HepG2 (cell line): ENCODE measurements around the gene NUDT21.

Experiments
- BORCS8-MEF2B ChIP-seq: sonication (generic); formaldehyde crosslinking; IDR thresholded peaks from 2 replicates; pipeline ENCODE4 v1.8.0; 2022; ENCODE audit warnings: mild to moderate bottlenecking, missing genetic modification reagents
- EP300 ChIP-seq, 3 experiments: sonication (generic) in 1 of 3; formaldehyde crosslinking in 1 of 3; IDR thresholded peaks; 2 replicates each; pipeline versions ENCODE4 v1.5.1 to v1.6.1; 2011 to 2020; ENCODE audit warnings: low read depth in 2 of 3, low read length in 2 of 3, borderline replicate concordance in 1 of 3, improper control_type of control experiment in 1 of 3, mild to moderate bottlenecking in 1 of 3, missing genetic modification reagents in 1 of 3, moderate library complexity in 1 of 3
- HMGA1 ChIP-seq: sonication (generic); formaldehyde crosslinking; conservative IDR thresholded peaks from 2 replicates; pipeline ENCODE4 v1.4.0; 2020; ENCODE audit warnings: missing genetic modification reagents
- KDM5A ChIP-seq: fragments of 200-600 bp; sonication (generic); IDR thresholded peaks from 2 replicates; pipeline ENCODE4 v1.7.0; 2018; ENCODE audit warnings: antibody characterized with exemption, mild to moderate bottlenecking, low read length, borderline replicate concordance
- KLF13 ChIP-seq: sonication (generic); formaldehyde crosslinking; IDR thresholded peaks from 2 replicates; pipeline ENCODE4 v1.4.0; 2020; ENCODE audit warnings: mild to moderate bottlenecking, missing genetic modification reagents
- NR2F2 ChIP-seq: IDR thresholded peaks from 2 replicates; pipeline ENCODE4 v1.6.1; 2012; ENCODE audit warnings: low read depth, inconsistent platforms, borderline replicate concordance
- POLR2A ChIP-seq, 2 experiments: IDR thresholded peaks; 2 replicates each; pipeline ENCODE4 v1.6.1; 2011; ENCODE audit warnings: low read depth in 2 of 2, low read length in 2 of 2, mild to moderate bottlenecking in 1 of 2, moderate library complexity in 1 of 2; ENCODE audit not compliant: insufficient read depth in 1 of 2
- TP53 ChIP-seq: sonication (generic); formaldehyde crosslinking; conservative IDR thresholded peaks from 2 replicates; pipeline ENCODE4 v1.4.0; 2020; ENCODE audit warnings: missing genetic modification reagents
- ZBTB25 ChIP-seq: IDR thresholded peaks from 2 replicates; pipeline ENCODE4 v1.6.1; 2018; ENCODE audit warnings: missing genetic modification reagents
- TF ChIP-seq, protein P1 (sequence below): fragments of 450-650 bp; IDR thresholded peaks from 2 replicates; pipeline ENCODE4 v1.6.1; 2017
- TF ChIP-seq, protein P2 (sequence below): sonication (generic); formaldehyde crosslinking; IDR thresholded peaks from 2 replicates; pipeline ENCODE4 v1.5.0; 2020; ENCODE audit warnings: mild to moderate bottlenecking, missing genetic modification reagents, moderate library complexity

DNA sequence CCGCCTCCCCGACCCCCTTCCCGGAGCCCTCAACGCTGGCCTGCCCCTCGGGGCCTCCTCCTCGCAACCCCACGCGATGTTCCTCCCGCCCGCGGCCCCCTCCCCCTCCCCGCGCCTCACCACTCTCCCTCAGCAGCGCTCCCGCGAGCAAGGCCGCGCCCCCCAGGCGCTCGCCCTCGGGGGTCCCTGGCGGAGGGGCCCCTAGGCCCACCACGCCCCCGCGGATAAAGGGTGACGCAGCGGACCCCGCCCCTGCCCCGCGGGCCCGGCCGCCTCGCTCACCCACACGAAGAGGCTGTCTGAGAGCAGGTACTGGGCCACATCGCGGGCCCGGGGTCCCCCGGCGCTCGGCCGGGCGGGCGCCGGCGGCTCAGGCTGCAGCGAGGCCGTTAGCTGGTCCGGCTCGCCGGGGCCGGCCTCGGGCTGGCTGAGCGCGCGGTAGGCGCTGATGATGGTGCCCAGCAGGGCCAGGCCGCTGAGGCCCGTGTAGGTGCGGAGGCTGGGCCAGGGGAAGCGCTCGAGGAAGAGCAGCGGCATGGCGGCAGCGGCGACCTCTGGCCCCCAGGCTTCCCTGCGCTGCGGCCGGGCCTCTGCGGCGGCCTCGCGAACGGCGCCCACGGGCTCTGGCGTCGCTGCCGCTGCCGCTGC lies 26.2 kb downstream of the NUDT21 start:
- TF ChIP-seq KLF13 (CRISPR knock-in tag) = no peak
- TF ChIP-seq, protein P1, sequence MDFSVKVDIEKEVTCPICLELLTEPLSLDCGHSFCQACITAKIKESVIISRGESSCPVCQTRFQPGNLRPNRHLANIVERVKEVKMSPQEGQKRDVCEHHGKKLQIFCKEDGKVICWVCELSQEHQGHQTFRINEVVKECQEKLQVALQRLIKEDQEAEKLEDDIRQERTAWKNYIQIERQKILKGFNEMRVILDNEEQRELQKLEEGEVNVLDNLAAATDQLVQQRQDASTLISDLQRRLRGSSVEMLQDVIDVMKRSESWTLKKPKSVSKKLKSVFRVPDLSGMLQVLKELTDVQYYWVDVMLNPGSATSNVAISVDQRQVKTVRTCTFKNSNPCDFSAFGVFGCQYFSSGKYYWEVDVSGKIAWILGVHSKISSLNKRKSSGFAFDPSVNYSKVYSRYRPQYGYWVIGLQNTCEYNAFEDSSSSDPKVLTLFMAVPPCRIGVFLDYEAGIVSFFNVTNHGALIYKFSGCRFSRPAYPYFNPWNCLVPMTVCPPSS = no peak
- no peak for TF ChIP-seq HMGA1 (CRISPR knock-in tag)
- TF ChIP-seq, protein P2, sequence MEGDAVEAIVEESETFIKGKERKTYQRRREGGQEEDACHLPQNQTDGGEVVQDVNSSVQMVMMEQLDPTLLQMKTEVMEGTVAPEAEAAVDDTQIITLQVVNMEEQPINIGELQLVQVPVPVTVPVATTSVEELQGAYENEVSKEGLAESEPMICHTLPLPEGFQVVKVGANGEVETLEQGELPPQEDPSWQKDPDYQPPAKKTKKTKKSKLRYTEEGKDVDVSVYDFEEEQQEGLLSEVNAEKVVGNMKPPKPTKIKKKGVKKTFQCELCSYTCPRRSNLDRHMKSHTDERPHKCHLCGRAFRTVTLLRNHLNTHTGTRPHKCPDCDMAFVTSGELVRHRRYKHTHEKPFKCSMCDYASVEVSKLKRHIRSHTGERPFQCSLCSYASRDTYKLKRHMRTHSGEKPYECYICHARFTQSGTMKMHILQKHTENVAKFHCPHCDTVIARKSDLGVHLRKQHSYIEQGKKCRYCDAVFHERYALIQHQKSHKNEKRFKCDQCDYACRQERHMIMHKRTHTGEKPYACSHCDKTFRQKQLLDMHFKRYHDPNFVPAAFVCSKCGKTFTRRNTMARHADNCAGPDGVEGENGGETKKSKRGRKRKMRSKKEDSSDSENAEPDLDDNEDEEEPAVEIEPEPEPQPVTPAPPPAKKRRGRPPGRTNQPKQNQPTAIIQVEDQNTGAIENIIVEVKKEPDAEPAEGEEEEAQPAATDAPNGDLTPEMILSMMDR (CRISPR knock-in tag) = no peak
- TF ChIP-seq EP300 (IDR thresholded peaks at IDR 0.05; ENCODE audit: low read depth in 2 of 2, low read length in 2 of 2) = no peak
- TF ChIP-seq EP300 (CRISPR knock-in tag; IDR thresholded peaks at IDR 0.05; ENCODE audit: borderline replicate concordance) = no peak
- TF ChIP-seq NR2F2 = no peak
- no peak for TF ChIP-seq TP53 (CRISPR knock-in tag)
- no peak; a peak in 1 of 4 replicates for TF ChIP-seq POLR2A (IDR thresholded peaks at IDR 0.05; ENCODE audit: insufficient read depth in 1 of 2, low read depth in 2 of 2, low read length in 2 of 2)
- 0 out of 2 replicates have a peak, but pooled peaks have one; percentile 7 for TF ChIP-seq ZBTB25 (CRISPR knock-in tag)
- TF ChIP-seq BORCS8-MEF2B = no peak
- no peak for TF ChIP-seq KDM5A
